ENCODE data around the gene HSD17B4. TPM values are rescaled to one million over a fixed set of nuclear protein-coding genes. Genes with fewer than 3 reads are reported as not detected.

The HSD17B4 gene
- total RNA-seq, 1 experiment from 2014 or later = 142 TPM

GRCh38 chr5:119452060-119452372, 281 bp upstream of the HSD17B4 start:
- TF ChIP-seq POLR2A (IDR thresholded peaks at IDR 0.05; ENCODE audit: borderline replicate concordance, extremely low read depth, insufficient read depth, insufficient read length) = no peak
- TF ChIP-seq CBX3 (IDR thresholded peaks at IDR 0.05; ENCODE audit: low read depth) = no peak
- TF ChIP-seq EZH2 (IDR thresholded peaks at IDR 0.05) = no peak
- TF ChIP-seq ELF1 (IDR thresholded peaks at IDR 0.05; ENCODE audit: borderline replicate concordance, low read depth) = no peak
- no peak for TF ChIP-seq CTCF (IDR thresholded peaks at IDR 0.05 in 2 of 3, conservative IDR thresholded peaks at IDR 0.05 in 1 of 3; ENCODE audit: borderline replicate concordance in 1 of 3, insufficient read depth in 1 of 3, low read depth in 2 of 3, low read length in 2 of 3)
- no peak for TF ChIP-seq POLR2AphosphoS5 (IDR thresholded peaks at IDR 0.05; ENCODE audit: low read depth, low read length)
- TF ChIP-seq ZNF274 (IDR thresholded peaks at IDR 0.05; ENCODE audit: low read depth, low read length) = no peak
- no peak for TF ChIP-seq CEBPB (IDR thresholded peaks at IDR 0.05; ENCODE audit: low read depth)
- no peak for TF ChIP-seq FOSL1 (IDR thresholded peaks at IDR 0.05; ENCODE audit: low read depth)
- no peak for TF ChIP-seq SP1 (IDR thresholded peaks at IDR 0.05; ENCODE audit: low read depth)
- TF ChIP-seq JUND (IDR thresholded peaks at IDR 0.05) = no peak
- no peak for TF ChIP-seq YY1 (IDR thresholded peaks at IDR 0.05; ENCODE audit: extremely low read depth, insufficient replicate concordance, low read depth, low read length)
- TF ChIP-seq, protein P1, sequence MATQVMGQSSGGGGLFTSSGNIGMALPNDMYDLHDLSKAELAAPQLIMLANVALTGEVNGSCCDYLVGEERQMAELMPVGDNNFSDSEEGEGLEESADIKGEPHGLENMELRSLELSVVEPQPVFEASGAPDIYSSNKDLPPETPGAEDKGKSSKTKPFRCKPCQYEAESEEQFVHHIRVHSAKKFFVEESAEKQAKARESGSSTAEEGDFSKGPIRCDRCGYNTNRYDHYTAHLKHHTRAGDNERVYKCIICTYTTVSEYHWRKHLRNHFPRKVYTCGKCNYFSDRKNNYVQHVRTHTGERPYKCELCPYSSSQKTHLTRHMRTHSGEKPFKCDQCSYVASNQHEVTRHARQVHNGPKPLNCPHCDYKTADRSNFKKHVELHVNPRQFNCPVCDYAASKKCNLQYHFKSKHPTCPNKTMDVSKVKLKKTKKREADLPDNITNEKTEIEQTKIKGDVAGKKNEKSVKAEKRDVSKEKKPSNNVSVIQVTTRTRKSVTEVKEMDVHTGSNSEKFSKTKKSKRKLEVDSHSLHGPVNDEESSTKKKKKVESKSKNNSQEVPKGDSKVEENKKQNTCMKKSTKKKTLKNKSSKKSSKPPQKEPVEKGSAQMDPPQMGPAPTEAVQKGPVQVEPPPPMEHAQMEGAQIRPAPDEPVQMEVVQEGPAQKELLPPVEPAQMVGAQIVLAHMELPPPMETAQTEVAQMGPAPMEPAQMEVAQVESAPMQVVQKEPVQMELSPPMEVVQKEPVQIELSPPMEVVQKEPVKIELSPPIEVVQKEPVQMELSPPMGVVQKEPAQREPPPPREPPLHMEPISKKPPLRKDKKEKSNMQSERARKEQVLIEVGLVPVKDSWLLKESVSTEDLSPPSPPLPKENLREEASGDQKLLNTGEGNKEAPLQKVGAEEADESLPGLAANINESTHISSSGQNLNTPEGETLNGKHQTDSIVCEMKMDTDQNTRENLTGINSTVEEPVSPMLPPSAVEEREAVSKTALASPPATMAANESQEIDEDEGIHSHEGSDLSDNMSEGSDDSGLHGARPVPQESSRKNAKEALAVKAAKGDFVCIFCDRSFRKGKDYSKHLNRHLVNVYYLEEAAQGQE (IDR thresholded peaks at IDR 0.05; ENCODE audit: low read depth) = no peak
- no peak for TF ChIP-seq ZBTB33 (IDR thresholded peaks at IDR 0.05; ENCODE audit: extremely low read depth, insufficient replicate concordance, low read length)
- TF ChIP-seq SRF (IDR thresholded peaks at IDR 0.05; ENCODE audit: low read depth) = no peak
- no peak for TF ChIP-seq EZH2phosphoT487 (IDR thresholded peaks at IDR 0.05; ENCODE audit: borderline replicate concordance)
- no peak for TF ChIP-seq ZFX (IDR thresholded peaks at IDR 0.05)
- no peak for TF ChIP-seq MAX (IDR thresholded peaks at IDR 0.05)
- Histone ChIP-seq H4K20me1 (ENCODE audit: insufficient read depth) (no peaks in the 10 kb centered on the region), H3K4me1 (ENCODE audit: control insufficient read depth in 1 of 2, insufficient read depth in 2 of 2, low read length in 2 of 2) (peaks cover 0 to 13% of the 10 kb centered on the region in 2 experiments; a peak in 2 of 4 replicates), H3K9me3 (ENCODE audit: control insufficient read depth in 1 of 2, insufficient read depth in 1 of 2, low read depth in 1 of 2, low read length in 2 of 2) (no peaks in the 10 kb centered on the region), H3K4me3 (replicated peaks in 1 of 2; ENCODE audit: low read depth in 1 of 2, low read length in 2 of 2) (peak overlapping the region; percentile 72 to 82), H3K79me2 (ENCODE audit: insufficient read depth, low read length) (peaks cover 14% of the 10 kb centered on the region; the same call in 1 of the 2 replicates), H3K27me3 (ENCODE audit: insufficient read depth, low read length) (no peaks in the 10 kb centered on the region), H2AFZ (ENCODE audit: low read depth, low read length, poor library complexity, severe bottlenecking) (peak overlapping the region; percentile 91), H3K4me2 (ENCODE audit: low read length) (peak overlapping the region; percentile 81), H3K27ac (ENCODE audit: low read depth, low read length) (no peak overlapping the region), H3K9me2 (ENCODE audit: insufficient read depth) (no peaks in the 10 kb centered on the region), H3K36me3 (ENCODE audit: control insufficient read depth in 1 of 2, insufficient read depth in 2 of 2, low read length in 2 of 2) (no peaks in the 10 kb centered on the region), H3K9ac (ENCODE audit: low read length) (peak overlapping the region; percentile 72)
- DNase-seq (ENCODE audit: low read depth, low spot score) = no peak
- BruUV-seq (replicated peaks) = no TSS peak
- intact Hi-C loops (cut with micrococcal nuclease) = no loop called here
- ChIA-PET CTCF (interaction anchor here (1.4 kb wide), 1 partner anchor 40 kb away, joined by 3 read pairs; no protein-coding TSS in a partner anchor), RAD21 (ENCODE audit: low non-redundant PET in 1 of 2, low total read pairs in 2 of 2, uncharacterized antibody in 2 of 2, unreplicated experiment in 2 of 2) (no interaction called here), POLR2A (no interaction called here)
- ATAC-seq = peak; percentile 7

Data from HCT116 (cell line).